ENCODE data around the gene CHMP1B.

DNA sequence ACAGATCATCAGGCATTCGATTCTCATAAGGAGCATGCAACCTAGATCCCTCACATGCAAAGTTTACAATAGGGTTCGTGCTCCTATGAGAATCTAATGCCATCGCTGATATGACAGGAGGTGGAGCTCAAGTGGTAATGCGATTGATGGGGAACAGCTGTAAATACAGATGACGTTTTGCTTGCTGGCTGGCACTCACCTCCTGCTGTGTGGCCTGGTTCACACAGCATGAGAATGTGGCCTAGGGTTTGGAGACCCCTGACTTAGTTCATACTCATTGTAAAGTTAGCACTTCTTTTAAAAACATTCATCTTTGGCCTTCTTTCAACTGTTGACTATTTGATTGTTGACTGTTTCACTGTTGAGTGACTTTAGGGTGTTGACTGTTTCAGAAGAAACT lies 8.7 kb upstream of the CHMP1B start:
- TF ChIP-seq, protein P1, sequence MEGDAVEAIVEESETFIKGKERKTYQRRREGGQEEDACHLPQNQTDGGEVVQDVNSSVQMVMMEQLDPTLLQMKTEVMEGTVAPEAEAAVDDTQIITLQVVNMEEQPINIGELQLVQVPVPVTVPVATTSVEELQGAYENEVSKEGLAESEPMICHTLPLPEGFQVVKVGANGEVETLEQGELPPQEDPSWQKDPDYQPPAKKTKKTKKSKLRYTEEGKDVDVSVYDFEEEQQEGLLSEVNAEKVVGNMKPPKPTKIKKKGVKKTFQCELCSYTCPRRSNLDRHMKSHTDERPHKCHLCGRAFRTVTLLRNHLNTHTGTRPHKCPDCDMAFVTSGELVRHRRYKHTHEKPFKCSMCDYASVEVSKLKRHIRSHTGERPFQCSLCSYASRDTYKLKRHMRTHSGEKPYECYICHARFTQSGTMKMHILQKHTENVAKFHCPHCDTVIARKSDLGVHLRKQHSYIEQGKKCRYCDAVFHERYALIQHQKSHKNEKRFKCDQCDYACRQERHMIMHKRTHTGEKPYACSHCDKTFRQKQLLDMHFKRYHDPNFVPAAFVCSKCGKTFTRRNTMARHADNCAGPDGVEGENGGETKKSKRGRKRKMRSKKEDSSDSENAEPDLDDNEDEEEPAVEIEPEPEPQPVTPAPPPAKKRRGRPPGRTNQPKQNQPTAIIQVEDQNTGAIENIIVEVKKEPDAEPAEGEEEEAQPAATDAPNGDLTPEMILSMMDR (IDR thresholded peaks at IDR 0.05; ENCODE audit: low read length), result no peak
- no peak for TF ChIP-seq EZH2phosphoT487 (IDR thresholded peaks at IDR 0.05; ENCODE audit: low read length)
- no peak for TF ChIP-seq EZH2 (optimal IDR thresholded peaks at IDR 0.05; ENCODE audit: low read depth, low read length)

All from MM.1S (cell line).